ENCODE measurements around the gene CYB561D2. TPM values are rescaled to one million over a fixed set of nuclear protein-coding genes. Genes with fewer than 3 reads are reported as not detected.
A peak's percentile ranks its signal among the peaks of the same experiment; 100 is the strongest.

Gene CYB561D2
- total and polyA plus RNA-seq, 8 donors = 8.5 to 28.3 (median 11.2) TPM

DNA sequence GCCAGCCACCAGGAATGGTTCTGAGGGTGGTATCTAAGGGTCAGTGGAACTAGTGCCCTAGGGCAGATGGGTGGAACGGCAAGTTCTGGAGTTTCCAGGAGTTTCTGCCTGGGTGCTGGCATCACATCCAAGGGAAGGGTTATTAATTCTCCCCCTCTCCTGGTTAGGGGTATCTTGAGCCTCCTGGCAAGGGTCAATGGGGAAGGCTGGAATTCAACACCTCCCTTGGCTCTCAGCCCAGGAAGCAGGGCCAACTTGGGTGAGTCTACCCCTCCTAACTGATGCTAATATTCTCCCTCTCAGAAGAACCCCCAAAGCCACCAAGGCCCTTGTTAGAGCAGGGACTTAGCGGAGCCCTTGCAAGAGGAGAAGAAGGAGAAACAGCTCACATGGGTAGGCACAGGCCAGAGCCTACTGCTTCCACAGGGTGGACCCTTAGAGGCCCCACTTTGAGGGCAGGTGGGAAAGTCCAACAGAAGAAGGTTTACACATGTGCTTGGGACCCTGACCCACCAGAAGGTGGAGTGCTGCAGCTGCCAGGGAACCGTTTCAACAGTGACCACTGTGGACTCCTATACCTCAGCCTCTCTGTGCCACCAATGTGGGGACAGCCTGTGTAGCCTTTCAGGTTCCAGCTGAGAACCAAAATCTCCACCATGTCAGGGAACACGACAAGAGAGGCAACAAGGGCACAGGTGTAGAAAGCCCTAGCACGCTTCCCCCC, 5.3 kb downstream of the CYB561D2 start:
- H3K4me1 ChIP-seq = peaks cover 39 to 71% of the 10 kb centered on the region in 2 donors
- H3K4me3 ChIP-seq = peak overlapping the region in 1 of 2 donors; percentile 74

GRCh38 chr3:50356553-50356952, 5.9 kb downstream of the CYB561D2 start:
- intact Hi-C loops (cut with DNase I) = no loop called here
- TF ChIP-seq, protein P1, sequence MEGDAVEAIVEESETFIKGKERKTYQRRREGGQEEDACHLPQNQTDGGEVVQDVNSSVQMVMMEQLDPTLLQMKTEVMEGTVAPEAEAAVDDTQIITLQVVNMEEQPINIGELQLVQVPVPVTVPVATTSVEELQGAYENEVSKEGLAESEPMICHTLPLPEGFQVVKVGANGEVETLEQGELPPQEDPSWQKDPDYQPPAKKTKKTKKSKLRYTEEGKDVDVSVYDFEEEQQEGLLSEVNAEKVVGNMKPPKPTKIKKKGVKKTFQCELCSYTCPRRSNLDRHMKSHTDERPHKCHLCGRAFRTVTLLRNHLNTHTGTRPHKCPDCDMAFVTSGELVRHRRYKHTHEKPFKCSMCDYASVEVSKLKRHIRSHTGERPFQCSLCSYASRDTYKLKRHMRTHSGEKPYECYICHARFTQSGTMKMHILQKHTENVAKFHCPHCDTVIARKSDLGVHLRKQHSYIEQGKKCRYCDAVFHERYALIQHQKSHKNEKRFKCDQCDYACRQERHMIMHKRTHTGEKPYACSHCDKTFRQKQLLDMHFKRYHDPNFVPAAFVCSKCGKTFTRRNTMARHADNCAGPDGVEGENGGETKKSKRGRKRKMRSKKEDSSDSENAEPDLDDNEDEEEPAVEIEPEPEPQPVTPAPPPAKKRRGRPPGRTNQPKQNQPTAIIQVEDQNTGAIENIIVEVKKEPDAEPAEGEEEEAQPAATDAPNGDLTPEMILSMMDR (IDR thresholded peaks at IDR 0.05) = no peak
- H3K4me1 ChIP-seq = peaks cover 33 to 65% of the 10 kb centered on the region in 2 donors

More for the DNA sequence above, 5.3 kb downstream of the CYB561D2 start:
- Histone ChIP-seq H3K9me3 (no peaks in the 10 kb centered on the region), H3K27me3 (no peaks in the 10 kb centered on the region), H3K36me3 (peaks cover 4 to 42% of the 10 kb centered on the region in 2 donors), H3K27ac (peak overlapping the region in 1 of 2 donors; percentile 15)
- ATAC-seq = no peak
- DNase-seq = peak in 1 of 4 donors; percentile 10
- intact Hi-C loops (cut with DNase I) = no loop called here
- TF ChIP-seq, protein P1 (IDR thresholded peaks at IDR 0.05) = no peak

GRCh38 chr3:50357481-50357880, 6.8 kb downstream of the CYB561D2 start:
- Histone ChIP-seq H3K27ac (peak overlapping the region in 1 of 2 donors; percentile 18), H3K4me3 (peak overlapping the region in 1 of 2 donors; percentile 74), H3K36me3 (peaks cover 4 to 42% of the 10 kb centered on the region in 2 donors), H3K4me1 (peaks cover 31 to 57% of the 10 kb centered on the region in 2 donors), H3K27me3 (no peaks in the 10 kb centered on the region), H3K9me3 (no peaks in the 10 kb centered on the region)
- TF ChIP-seq, protein P1 (IDR thresholded peaks at IDR 0.05) = no peak
- DNase-seq (no peak), ATAC-seq (no peak)
- intact Hi-C loops (cut with DNase I) = no loop called here

More at GRCh38 chr3:50356553-50356952, 5.9 kb downstream of the CYB561D2 start:
- no peaks in the 10 kb centered on the region for H3K9me3 ChIP-seq
- H3K4me3 ChIP-seq = peak overlapping the region in 1 of 2 donors; percentile 74
- no peaks in the 10 kb centered on the region for H3K27me3 ChIP-seq
- H3K36me3 ChIP-seq = peaks cover 4 to 42% of the 10 kb centered on the region in 2 donors
- peak overlapping the region in 1 of 2 donors; percentile 18 for H3K27ac ChIP-seq
- DNase-seq = peak in 1 of 4 donors; percentile 57
- peak; percentile 13 for ATAC-seq

DNA sequence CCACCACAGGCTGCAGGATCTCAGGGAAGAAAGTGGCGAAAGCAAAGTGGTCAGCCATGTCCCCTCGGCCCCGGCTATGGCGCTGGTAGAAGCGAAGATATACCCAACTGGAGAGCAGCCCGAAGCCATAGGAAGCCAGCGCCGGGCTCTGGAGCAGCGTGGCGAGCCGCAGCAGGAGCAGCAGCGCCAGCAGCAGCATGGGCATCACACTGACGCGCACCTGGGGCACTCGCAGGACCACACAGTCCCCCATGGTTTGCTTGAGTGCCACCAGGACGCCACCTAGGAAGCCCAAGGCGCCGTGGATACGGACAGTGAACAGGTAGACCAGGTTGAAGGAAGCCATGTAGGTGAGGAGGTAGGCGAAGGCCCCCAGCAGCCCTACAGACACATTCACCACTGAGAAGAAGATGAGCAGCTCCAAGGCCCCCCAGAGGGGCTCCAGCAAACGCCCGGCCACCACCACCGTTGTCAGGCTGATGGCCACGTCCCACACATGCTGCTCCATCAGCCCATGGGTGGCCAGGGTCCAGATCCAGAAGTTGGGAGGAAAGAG, 7.8 kb downstream of the CYB561D2 start:
- Histone ChIP-seq H3K4me1 (peaks cover 31 to 48% of the 10 kb centered on the region in 2 donors), H3K27ac (peak overlapping the region; percentile 82 to 84), H3K9me3 (no peaks in the 10 kb centered on the region), H3K36me3 (peaks cover 4 to 33% of the 10 kb centered on the region in 2 donors), H3K27me3 (no peaks in the 10 kb centered on the region), H3K4me3 (peak overlapping the region; percentile 74 to 92)
- intact Hi-C loops (cut with DNase I) = no loop called here
- TF ChIP-seq, protein P1 (IDR thresholded peaks at IDR 0.05) = no peak
- DNase-seq (peak in 1 of 4 donors; percentile 80), ATAC-seq (no peak)

All from left lung (tissue), 10 donors.